Aorta (tissue), 5 donors: ENCODE results near the gene BOLA3. TPM values are rescaled to one million over a fixed set of nuclear protein-coding genes. Genes with fewer than 3 reads are reported as not detected.
"Not testable (repeated sequence)": the region's sequence is repeated elsewhere in the genome, so short reads cannot be mapped to it uniquely, and the experiment has no call there.

Experiments
- ATAC-seq: fragments of 200-7000 bp; cut with Tn5 transposase; one replicate; pipeline ENCODE4 v1.9.1; 2022; ENCODE audit warnings: moderate library complexity; ENCODE audit not compliant: low FRiP score
- DNase-seq, 2 donors: peaks; one replicate each; pipeline ENCODE4 v3.0.0-alpha.2; 2020
- H3K27ac ChIP-seq, 2 donors: one replicate each; pipeline ENCODE4 v1.5.1; 2013; ENCODE audit warnings: low read length in 2 of 2, mild to moderate bottlenecking in 2 of 2, moderate library complexity in 2 of 2, control low read depth in 1 of 2, inconsistent platforms in 1 of 2, low read depth in 1 of 2
- H3K27me3 ChIP-seq, 2 donors: one replicate each; pipeline ENCODE4 v1.6.1; 2013; ENCODE audit warnings: control low read depth in 1 of 2, low read length in 1 of 2, mild to moderate bottlenecking in 1 of 2, moderate library complexity in 1 of 2; ENCODE audit not compliant: insufficient read depth in 2 of 2, control insufficient read depth in 1 of 2
- H3K36me3 ChIP-seq, 2 donors: one replicate each; pipeline ENCODE4 v1.6.1; 2013; ENCODE audit warnings: control low read depth in 1 of 2, low read length in 1 of 2, mild to moderate bottlenecking in 1 of 2; ENCODE audit not compliant: insufficient read depth in 2 of 2, control insufficient read depth in 1 of 2
- H3K4me1 ChIP-seq, 2 donors: one replicate each; pipeline ENCODE4 v1.6.1; 2013; ENCODE audit warnings: low read length in 2 of 2, control low read depth in 1 of 2, mild to moderate bottlenecking in 1 of 2, moderate library complexity in 1 of 2; ENCODE audit not compliant: insufficient read depth in 2 of 2, control insufficient read depth in 1 of 2
- H3K4me3 ChIP-seq, 2 donors: one replicate each; pipeline ENCODE4 v1.5.1; 2013; ENCODE audit warnings: low read length in 2 of 2, control low read depth in 1 of 2, mild to moderate bottlenecking in 1 of 2
- H3K9me3 ChIP-seq: one replicate; pipeline ENCODE4 v1.6.1; 2013; ENCODE audit warnings: mild to moderate bottlenecking, low read length; ENCODE audit not compliant: control insufficient read depth
- WGBS, 2 donors: extraction: QIAGEN DNeasy Blood & Tissue Kit; methylation state at CpG; one replicate each; pipeline ENCODE4 v1.1.7; 2013; 5-methylcytosine and 5-hydroxymethylcytosine counted together
- intact Hi-C, 2 donors: fragments of 100-400 bp; cut with DNase I; formaldehyde crosslinking; loops; one replicate each; pipeline versions ENCODE4 v1.14.2 to v1.15.0; 2022
- polyA plus RNA-seq, 2 donors: library from polyadenylated mRNA; stranded (reverse); fragments of 200-250 nt; gene quantifications; one replicate each; pipeline ENCODE4 v1.2.3, GENCODE V29; 2013
- total RNA-seq, 2 donors: library from RNA; stranded (reverse); fragmentation: NEBNext Ultra II Directional; extraction: Animal tissue kit (Norgen Biotek cat#: 25700); gene quantifications; one replicate each; pipeline ENCODE4 v1.2.1, GENCODE V29; 2021
- donor health status: healthy with polysubstance abuse.
- donor health status: Bipolar disorder and iron deficiency.
- donor health status: DM: no; HTN: no; CAD: no.
- donor health status: DM: no; HTN: no; CAD: no.
- donor health status: DM: yes; HTN: yes; CAD: no.

Gene BOLA3
- total and polyA plus RNA-seq, 4 donors, result 13.6 to 85.1 (median 30.0) TPM

GRCh38 chr2:74138600-74139323, 8.9 kb downstream of the BOLA3 start:
- Histone ChIP-seq H3K27me3 (no peaks in the 10 kb centered on the region), H3K4me3 (no peak overlapping the region), H3K4me1 (no peaks in the 10 kb centered on the region), H3K27ac (no peak overlapping the region), H3K9me3 (no peaks in the 10 kb centered on the region), H3K36me3 (peaks cover 0 to 2% of the 10 kb centered on the region in 2 donors)
- DNase-seq (no peak), ATAC-seq (no peak)
- WGBS, 2 donors, result 84 to 87% methylated on average over 19 of the region's 19 CpGs
- intact Hi-C loops, result no loop called here

DNA sequence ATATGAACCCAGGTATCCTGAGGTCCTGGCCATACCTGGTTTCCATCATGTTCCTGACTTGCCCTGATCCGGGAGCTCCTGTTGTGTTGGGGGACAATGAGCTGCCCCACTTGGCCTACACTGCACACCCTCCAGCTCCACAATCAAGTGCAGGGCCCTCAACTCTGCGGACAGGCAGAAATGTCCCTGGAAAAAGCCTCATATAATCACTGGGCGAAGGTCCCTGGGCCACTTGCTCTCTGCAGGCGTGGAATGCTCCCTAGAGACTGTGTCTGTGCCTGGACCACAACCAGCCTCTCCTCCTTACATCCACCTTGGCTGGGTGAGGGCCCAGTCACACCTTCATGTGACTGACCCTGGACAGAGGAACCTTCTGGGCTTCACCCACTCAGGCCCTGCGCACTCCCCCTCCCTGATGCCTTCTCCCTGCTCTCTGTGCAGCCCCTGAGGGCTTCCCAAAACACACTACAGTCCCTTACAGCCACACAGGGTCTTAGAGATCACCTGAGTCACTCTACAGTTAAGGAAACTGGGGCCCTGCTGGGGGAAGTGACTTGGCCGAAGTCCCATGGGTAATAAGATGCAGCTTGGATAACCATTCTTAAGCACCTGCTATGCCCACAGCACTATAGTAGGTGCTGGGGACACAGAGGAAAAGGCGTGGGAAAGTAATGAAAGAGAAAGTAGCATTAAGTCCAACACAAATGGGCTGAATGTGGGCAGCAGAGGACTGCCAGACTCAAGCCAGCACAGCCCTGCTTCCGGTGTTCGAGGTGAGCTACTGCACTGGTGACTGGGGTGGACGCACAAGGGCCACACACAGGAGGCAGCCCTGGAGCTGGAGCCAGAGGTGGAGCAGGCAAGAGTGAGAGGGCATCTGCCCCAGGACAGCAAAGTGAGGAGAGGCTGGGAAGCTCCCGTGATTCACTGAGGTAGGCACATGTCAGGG, 9.8 kb downstream of the BOLA3 start:
- ATAC-seq (no peak), DNase-seq (no peak)
- Histone ChIP-seq H3K4me1 (no peaks in the 10 kb centered on the region), H3K27ac (no peak overlapping the region), H3K27me3 (no peaks in the 10 kb centered on the region), H3K9me3 (peaks cover 2% of the 10 kb centered on the region), H3K36me3 (peaks cover 0 to 4% of the 10 kb centered on the region in 2 donors), H3K4me3 (no peak overlapping the region)
- intact Hi-C loops, result no loop called here
- 87 to 91% methylated on average over 11 of the region's 11 CpGs for WGBS, 2 donors

DNA sequence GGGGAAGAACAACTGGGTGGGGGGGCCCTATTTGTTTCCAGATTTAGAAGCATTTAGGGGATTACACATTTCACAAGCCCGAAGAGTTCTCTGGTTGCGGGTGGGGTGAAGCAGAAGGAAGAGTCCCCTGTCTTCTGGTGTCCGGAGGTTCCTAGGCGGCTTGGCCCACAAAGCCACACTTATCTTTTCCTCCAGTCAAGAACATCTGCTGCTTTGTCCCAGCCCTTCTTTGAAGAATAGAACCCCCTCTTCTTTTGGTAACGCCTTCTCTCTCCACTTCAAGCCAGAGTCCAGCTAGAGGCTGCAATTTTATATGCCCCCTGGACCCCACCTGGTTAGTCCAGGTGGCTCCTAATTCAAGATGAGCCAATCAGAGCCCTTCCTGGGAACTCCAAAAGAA, 15.8 kb downstream of the BOLA3 start:
- no peak for ATAC-seq
- no peak for DNase-seq
- intact Hi-C loops, result no loop called here

GRCh38 chr2:74130211-74130995, 17.3 kb downstream of the BOLA3 start:
- WGBS, 2 donors, result 29 to 33% methylated on average over 41 of the region's 41 CpGs
- no peaks in the 10 kb centered on the region for H3K4me1 ChIP-seq
- H3K9me3 ChIP-seq, result peaks cover 4% of the 10 kb centered on the region
- no peak for DNase-seq
- H3K27ac ChIP-seq, result no peak overlapping the region
- peaks cover 0 to 1% of the 10 kb centered on the region in 2 donors for H3K27me3 ChIP-seq
- intact Hi-C loops, result no loop called here
- no peak overlapping the region for H3K4me3 ChIP-seq
- peaks cover 0 to 4% of the 10 kb centered on the region in 2 donors for H3K36me3 ChIP-seq
- peak; percentile 19 for ATAC-seq

More for the DNA sequence above, 15.8 kb downstream of the BOLA3 start:
- Histone ChIP-seq H3K27ac (no peak overlapping the region), H3K27me3 (peaks cover 0 to 1% of the 10 kb centered on the region in 2 donors), H3K9me3 (peaks cover 4% of the 10 kb centered on the region), H3K4me3 (no peak overlapping the region), H3K36me3 (peaks cover 0 to 4% of the 10 kb centered on the region in 2 donors), H3K4me1 (no peaks in the 10 kb centered on the region)
- WGBS, 2 donors, result 94 to 96% methylated on average over 5 of the region's 5 CpGs

DNA sequence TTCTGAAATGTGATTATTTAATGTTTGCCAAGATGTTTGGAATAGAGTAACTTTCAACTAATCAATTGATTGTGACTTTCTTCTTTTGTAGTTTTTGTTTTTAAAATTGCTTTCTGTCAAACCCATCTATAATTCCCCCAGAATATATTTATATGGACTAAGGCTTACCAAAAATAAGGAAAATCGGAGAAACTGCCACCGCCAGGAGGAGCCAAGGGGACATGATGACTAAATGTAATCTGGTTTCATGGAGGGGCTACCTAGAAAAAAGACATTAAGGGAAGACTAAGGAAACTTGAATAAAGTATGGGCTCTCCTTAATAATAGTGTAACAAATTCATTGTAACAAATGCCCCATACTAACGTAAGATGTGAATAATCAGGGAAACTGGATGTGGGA, 19.5 kb downstream of the BOLA3 start:
- peaks cover 0 to 1% of the 10 kb centered on the region in 2 donors for H3K27me3 ChIP-seq
- H3K36me3 ChIP-seq, result no peaks in the 10 kb centered on the region
- intact Hi-C loops, result no loop called here
- H3K9me3 ChIP-seq, result peaks cover 2% of the 10 kb centered on the region
- DNase-seq (no peak), ATAC-seq (no peak)
- WGBS, 2 donors, result 70 to 71% methylated on average over 3 of the region's 3 CpGs
- no peaks in the 10 kb centered on the region for H3K4me1 ChIP-seq
- no peak overlapping the region for H3K27ac ChIP-seq
- no peak overlapping the region for H3K4me3 ChIP-seq

- ATAC-seq, H3K4me3 ChIP-seq, H3K27me3 ChIP-seq, H3K9me3 ChIP-seq, intact Hi-C loops, H3K4me1 ChIP-seq, DNase-seq, H3K27ac ChIP-seq, H3K36me3 ChIP-seq: not testable (repeated sequence)
- 96 to 97% methylated on average over 20 to 29 of the region's 29 CpGs for WGBS, 2 donors
Measured at GRCh38 chr2:74123955-74124354, 23.8 kb downstream of the BOLA3 start.

GRCh38 chr2:74121846-74122245, 25.9 kb downstream of the BOLA3 start:
- DNase-seq, H3K9me3 ChIP-seq, ATAC-seq, H3K4me3 ChIP-seq, H3K4me1 ChIP-seq, intact Hi-C loops, H3K27ac ChIP-seq, H3K36me3 ChIP-seq, H3K27me3 ChIP-seq: not testable (repeated sequence)
- 94 to 100% methylated on average over 1 of the region's 1 CpG for WGBS, 2 donors
